Neuron (in vitro differentiated cells): ENCODE results near the gene RNF212B.
"Not testable (repeated sequence)": the region's sequence is repeated elsewhere in the genome, so short reads cannot be mapped to it uniquely, and the experiment has no call there.

Source experiments
- H2AFZ ChIP-seq: one replicate; pipeline ENCODE4 v1.6.1; 2013; ENCODE audit warnings: low read depth, mild to moderate bottlenecking, inconsistent platforms, low read length, moderate library complexity
- H3K27me3 ChIP-seq: one replicate; pipeline ENCODE4 v1.6.1; 2013; ENCODE audit warnings: low read length; ENCODE audit not compliant: insufficient read depth
- H3K36me3 ChIP-seq: one replicate; pipeline ENCODE4 v1.6.1; 2013; ENCODE audit warnings: low read length; ENCODE audit not compliant: insufficient read depth
- H3K4me1 ChIP-seq: one replicate; pipeline ENCODE4 v1.6.1; 2013; ENCODE audit warnings: low read length; ENCODE audit not compliant: insufficient read depth
- H3K4me3 ChIP-seq: 2 replicates; pipeline ENCODE4 v1.5.1; 2013; ENCODE audit warnings: mild to moderate bottlenecking, low read length, moderate library complexity
- H3K9me3 ChIP-seq: one replicate; pipeline ENCODE4 v1.6.1; 2013; ENCODE audit warnings: low read length

The RNF212B gene

GRCh38 chr14:23237772-23238594, at the start of gene RNF212B:
Gene RNF212B, plus strand, starts transcription at chr14:23237936. Its CDS starts 2,410 bp downstream, at chr14:23240346.
- Histone ChIP-seq H3K9me3 (no peaks in the 10 kb centered on the region), H3K36me3 (no peaks in the 10 kb centered on the region), H2AFZ (peak within 1 kb of the TSS; percentile 70), H3K4me3 (peak within 1 kb of the TSS; percentile 23), H3K27me3 (no peaks in the 10 kb centered on the region), H3K4me1 (no peaks in the 10 kb centered on the region)

- H3K9me3 ChIP-seq = no peaks in the 10 kb centered on the region
- H3K36me3 ChIP-seq = no peaks in the 10 kb centered on the region
- no peaks in the 10 kb centered on the region for H3K4me1 ChIP-seq
- no peak overlapping the region for H3K4me3 ChIP-seq
- H2AFZ ChIP-seq = no peak overlapping the region
- H3K27me3 ChIP-seq = no peaks in the 10 kb centered on the region
Measured at GRCh38 chr14:23193432-23193831, 44.3 kb upstream of the RNF212B start.

DNA sequence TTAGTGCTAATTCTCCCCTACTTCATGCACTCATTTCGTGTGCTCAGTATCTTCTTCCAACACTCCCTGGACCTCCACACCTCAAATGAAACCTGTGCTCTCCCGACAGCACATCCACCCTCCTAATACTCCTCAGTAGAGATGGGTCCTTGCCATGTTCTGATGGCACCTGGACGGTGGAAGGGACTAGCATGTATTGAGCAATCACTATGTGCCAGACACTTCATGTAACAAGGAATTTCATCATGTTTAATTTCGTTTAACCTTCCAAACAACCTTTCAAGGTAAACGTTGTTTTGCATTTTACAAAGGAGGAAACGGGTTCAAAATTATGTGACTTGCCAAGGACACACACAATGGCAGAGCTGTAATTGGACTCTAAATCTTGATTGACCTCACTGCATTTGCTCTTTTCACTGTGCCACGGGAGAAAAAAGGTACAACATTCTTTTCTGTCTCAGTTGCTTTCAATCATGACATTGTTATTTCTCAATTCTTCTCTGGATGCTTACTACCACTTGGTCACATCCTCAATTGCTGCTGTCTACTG, 42.1 kb upstream of the RNF212B start:
- Histone ChIP-seq H3K4me1 (no peaks in the 10 kb centered on the region), H3K9me3 (no peaks in the 10 kb centered on the region), H3K4me3 (no peak overlapping the region), H2AFZ (no peak overlapping the region), H3K36me3 (no peaks in the 10 kb centered on the region), H3K27me3 (no peaks in the 10 kb centered on the region)

GRCh38 chr14:23196487-23196886, 41.2 kb upstream of the RNF212B start:
- H3K36me3 ChIP-seq = not testable (repeated sequence)

DNA sequence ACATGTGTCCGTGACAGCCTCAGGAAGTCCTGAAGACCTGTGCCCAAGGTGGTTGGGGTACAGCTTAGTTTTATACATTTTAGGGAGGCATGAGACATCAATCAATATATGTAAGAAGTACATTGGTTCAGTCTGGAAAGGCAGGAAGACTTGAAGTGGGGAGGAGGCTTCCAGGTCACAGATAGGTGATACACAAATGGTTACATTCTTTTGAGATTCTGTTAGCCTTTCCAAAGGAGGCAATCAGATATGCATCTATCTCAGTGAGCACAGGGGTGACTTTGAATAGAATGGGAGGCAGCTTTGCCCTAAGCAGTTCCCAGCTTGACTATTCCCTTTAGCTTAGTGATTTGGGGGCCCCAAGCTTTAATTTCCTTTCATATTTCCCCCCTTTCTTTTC, 38.6 kb upstream of the RNF212B start:
- H3K4me1 ChIP-seq, H3K27me3 ChIP-seq, H3K36me3 ChIP-seq, H3K9me3 ChIP-seq, H2AFZ ChIP-seq, H3K4me3 ChIP-seq: not testable (repeated sequence)

More at GRCh38 chr14:23196487-23196886, 41.2 kb upstream of the RNF212B start:
- H2AFZ ChIP-seq, H3K27me3 ChIP-seq, H3K4me1 ChIP-seq, H3K4me3 ChIP-seq, H3K9me3 ChIP-seq: not testable (repeated sequence)

DNA sequence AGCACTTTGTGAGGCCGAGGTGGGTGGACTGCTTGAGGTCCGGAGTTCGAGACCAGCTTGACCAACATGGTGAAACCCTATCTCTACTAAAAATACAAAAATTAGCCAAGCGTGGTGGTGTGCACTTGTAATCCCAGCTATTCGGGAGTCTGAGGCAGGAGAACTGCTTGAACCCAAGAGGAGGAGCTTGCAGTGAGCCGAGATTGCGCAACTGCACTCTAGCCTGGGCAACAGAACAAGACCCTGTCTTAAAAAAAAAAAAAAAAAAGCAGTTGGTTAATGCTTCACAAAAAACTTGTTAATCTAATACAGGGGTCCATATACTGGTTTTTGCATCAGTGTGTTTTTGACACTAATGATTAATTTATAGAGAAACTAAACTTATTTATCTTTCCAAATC, 35.7 kb upstream of the RNF212B start:
- Histone ChIP-seq H3K36me3 (no peaks in the 10 kb centered on the region), H3K4me3 (no peak overlapping the region), H3K27me3 (no peaks in the 10 kb centered on the region), H3K9me3 (no peaks in the 10 kb centered on the region), H2AFZ (no peak overlapping the region), H3K4me1 (no peaks in the 10 kb centered on the region)

DNA sequence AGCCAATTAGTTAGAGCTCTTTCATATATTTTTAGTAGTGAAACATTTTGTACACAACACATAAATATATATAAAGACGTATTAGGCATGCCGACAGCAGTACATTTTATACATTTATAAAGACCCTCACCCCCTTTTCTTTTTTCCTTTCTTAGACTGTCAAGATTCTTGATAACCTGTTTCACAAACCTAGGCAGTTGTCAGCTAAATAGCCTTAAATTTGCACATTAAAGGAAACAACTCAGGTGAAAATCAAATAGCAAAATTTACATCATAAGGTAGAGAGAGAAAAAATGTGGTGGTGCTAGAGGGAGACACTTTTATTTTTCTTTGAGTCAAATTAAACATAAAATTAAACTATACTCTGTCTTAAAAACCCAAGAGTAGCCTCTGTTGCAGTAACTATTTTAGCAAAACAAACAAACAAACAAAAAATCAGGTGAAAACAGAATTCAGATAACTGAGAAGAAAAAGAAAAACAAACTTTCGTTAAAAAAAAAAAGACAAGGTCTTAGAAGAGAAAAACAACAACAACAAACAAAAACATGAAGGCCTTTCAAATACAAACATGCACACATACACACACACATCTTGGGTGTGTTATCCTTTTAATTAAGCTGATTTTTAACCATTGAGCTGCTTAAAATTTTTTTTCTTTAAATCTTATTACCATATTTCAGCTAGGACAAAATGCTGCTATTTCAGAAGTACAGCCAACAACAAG, 31.2 kb upstream of the RNF212B start:
- no peak overlapping the region for H3K4me3 ChIP-seq
- H3K9me3 ChIP-seq = no peaks in the 10 kb centered on the region
- H3K4me1 ChIP-seq = no peaks in the 10 kb centered on the region
- H3K27me3 ChIP-seq = peaks cover 2% of the 10 kb centered on the region
- H3K36me3 ChIP-seq = no peaks in the 10 kb centered on the region
- no peak overlapping the region for H2AFZ ChIP-seq

GRCh38 chr14:23207146-23207540, 30.6 kb upstream of the RNF212B start:
- Histone ChIP-seq H3K9me3 (no peaks in the 10 kb centered on the region), H3K4me3 (no peak overlapping the region), H3K4me1 (no peaks in the 10 kb centered on the region), H3K27me3 (peaks cover 2% of the 10 kb centered on the region), H2AFZ (no peak overlapping the region), H3K36me3 (no peaks in the 10 kb centered on the region)

- no peaks in the 10 kb centered on the region for H3K4me1 ChIP-seq
- H3K4me3 ChIP-seq = no peak overlapping the region
- no peaks in the 10 kb centered on the region for H3K9me3 ChIP-seq
- H3K27me3 ChIP-seq = peaks cover 2% of the 10 kb centered on the region
- H3K36me3 ChIP-seq = no peaks in the 10 kb centered on the region
- H2AFZ ChIP-seq = no peak overlapping the region
Measured at GRCh38 chr14:23208324-23208723, 29.4 kb upstream of the RNF212B start.

DNA sequence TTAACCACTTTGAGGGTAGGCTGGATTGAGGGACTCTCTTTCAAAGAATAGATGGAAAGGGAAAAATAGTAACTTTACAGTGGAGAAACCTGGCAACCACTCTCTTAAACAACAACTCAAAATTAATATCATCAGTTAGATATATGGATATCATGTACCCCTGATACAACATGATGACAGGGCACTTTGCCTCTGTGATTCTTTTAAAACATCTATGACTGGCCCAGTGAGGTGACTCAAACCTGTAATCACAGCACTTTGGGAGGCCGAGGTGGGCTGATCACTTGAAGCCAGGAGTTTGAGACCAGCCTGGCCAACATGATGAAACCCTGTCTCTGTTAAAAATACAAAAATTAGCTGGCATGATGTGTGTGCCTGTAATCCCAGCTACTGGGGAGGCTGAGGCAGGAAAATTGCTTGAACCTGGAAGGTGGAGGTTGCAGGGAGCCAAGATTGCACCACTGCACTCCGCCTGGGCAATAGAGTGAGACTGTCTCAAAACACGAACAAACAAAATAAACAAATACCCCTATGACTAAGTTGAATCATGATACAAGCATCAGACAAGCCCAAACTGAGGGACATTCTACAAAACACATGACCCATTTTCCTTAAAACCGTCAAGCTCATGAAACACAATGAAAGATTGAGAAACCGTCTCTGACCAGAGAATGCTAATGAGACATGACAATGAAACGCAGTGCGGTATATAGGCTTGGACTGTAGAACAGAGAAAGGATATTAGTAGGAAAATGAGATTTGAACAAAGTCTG, 27.9 kb upstream of the RNF212B start:
- H3K9me3 ChIP-seq = no peaks in the 10 kb centered on the region
- no peak overlapping the region for H2AFZ ChIP-seq
- H3K36me3 ChIP-seq = no peaks in the 10 kb centered on the region
- H3K4me3 ChIP-seq = no peak overlapping the region
- peaks cover 2% of the 10 kb centered on the region for H3K27me3 ChIP-seq
- no peaks in the 10 kb centered on the region for H3K4me1 ChIP-seq

DNA sequence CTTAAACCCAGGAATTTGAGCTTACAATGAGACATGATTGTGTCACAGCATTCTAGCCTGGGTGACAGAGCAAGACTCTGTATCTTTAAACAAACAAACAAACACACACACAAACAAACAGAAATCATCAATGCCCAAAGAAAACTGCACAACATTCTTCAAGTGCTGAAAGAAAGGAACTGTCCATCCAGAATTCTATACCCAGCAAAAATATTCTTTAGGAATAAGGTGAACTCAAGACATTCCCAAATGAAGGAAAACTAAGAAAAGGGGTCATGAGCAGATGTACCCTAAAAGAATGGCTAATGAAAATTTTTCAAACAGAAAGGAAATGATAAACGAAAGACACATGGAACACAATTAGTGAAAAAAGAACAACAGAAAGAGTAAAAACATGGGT, 22.3 kb upstream of the RNF212B start:
- no peak overlapping the region for H2AFZ ChIP-seq
- H3K4me3 ChIP-seq = no peak overlapping the region
- H3K27me3 ChIP-seq = no peaks in the 10 kb centered on the region
- no peaks in the 10 kb centered on the region for H3K4me1 ChIP-seq
- H3K9me3 ChIP-seq = no peaks in the 10 kb centered on the region
- no peaks in the 10 kb centered on the region for H3K36me3 ChIP-seq

DNA sequence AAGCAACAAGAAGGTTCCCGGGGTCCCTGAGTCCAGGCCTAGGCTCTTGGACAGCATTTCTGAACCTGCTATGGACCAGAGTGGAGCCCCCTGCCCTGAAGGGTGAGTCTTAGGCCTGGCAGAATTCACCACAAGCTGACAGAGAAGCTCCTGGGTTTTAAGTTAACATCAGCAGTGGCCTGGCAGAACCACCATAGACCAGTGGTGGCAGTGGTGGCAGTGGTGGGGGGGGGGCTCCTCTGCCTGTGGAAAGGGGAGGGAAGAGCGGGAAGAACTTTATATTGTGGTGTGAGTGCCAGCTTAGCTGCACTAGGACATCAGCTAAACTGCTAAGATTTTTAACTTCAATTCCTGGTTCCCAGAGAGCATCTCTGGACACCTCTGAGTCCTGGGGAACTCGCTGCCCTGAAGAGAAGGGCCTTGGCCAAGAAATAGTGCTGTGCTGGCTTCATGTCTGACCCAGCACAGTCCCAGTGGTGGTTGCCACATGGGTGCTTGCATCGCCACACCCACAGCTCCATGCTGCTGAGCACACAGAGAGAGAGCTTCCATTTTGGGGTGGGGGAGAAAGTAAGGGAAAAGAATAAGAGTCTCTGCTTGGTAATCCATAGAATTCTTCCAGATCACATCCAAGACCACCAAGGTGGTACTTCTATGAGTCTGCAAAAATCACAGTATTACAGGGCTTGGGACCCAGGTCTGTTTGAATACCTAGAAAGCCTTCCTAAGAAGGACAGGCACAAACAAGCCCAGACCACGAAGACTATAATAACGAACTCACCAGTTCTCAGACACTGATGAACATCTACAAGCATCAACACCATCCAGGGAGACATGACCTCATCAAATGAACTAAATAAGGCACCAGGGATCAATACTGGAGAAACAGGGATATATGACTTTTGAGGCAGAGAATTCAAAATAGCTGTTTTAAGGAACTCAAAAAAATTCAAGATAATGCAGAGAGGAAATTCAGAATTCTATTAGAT, 20.4 kb upstream of the RNF212B start:
- H3K36me3 ChIP-seq = no peaks in the 10 kb centered on the region
- H2AFZ ChIP-seq = no peak overlapping the region
- no peaks in the 10 kb centered on the region for H3K27me3 ChIP-seq
- H3K4me1 ChIP-seq = no peaks in the 10 kb centered on the region
- no peak overlapping the region for H3K4me3 ChIP-seq
- H3K9me3 ChIP-seq = no peaks in the 10 kb centered on the region
